ENCODE data around the gene COL13A1. TPM values are rescaled to one million over a fixed set of nuclear protein-coding genes. Genes with fewer than 3 reads are reported as not detected.

The COL13A1 gene
- total RNA-seq, 1 donor from 2014 or later: 2.5 TPM

DNA sequence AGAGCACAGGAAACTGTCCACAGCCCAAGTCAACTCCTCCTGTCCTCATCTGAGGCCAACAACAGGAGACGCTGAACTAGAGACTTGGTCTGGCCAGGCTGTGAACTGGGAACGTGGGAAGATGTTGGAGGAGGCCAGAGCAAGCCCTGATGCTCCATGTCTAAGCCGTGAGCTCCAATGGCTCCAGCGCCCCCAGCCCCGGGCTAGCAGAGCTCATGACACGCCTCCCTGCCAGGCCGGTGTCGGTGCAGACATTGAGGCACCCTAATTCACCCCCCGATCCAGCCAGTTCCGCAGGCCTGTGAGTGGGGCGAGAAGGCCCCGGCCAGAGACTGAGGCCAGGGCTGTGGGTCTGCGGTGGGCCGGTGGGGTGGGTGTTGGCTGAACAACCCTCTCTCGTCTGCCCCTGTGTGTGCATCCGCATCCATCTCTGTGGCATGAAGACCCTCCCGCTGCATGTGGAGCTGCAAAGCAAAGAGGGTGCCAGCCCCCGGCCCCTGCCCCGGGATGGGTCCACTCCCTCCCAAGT, 141.7 kb downstream of the COL13A1 start:
- TF ChIP-seq, protein P1, sequence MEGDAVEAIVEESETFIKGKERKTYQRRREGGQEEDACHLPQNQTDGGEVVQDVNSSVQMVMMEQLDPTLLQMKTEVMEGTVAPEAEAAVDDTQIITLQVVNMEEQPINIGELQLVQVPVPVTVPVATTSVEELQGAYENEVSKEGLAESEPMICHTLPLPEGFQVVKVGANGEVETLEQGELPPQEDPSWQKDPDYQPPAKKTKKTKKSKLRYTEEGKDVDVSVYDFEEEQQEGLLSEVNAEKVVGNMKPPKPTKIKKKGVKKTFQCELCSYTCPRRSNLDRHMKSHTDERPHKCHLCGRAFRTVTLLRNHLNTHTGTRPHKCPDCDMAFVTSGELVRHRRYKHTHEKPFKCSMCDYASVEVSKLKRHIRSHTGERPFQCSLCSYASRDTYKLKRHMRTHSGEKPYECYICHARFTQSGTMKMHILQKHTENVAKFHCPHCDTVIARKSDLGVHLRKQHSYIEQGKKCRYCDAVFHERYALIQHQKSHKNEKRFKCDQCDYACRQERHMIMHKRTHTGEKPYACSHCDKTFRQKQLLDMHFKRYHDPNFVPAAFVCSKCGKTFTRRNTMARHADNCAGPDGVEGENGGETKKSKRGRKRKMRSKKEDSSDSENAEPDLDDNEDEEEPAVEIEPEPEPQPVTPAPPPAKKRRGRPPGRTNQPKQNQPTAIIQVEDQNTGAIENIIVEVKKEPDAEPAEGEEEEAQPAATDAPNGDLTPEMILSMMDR (IDR thresholded peaks at IDR 0.05; ENCODE audit: borderline replicate concordance): no peak
- intact Hi-C loops (cut with micrococcal nuclease): no loop called here
- no peaks in the 10 kb centered on the region for H3K4me1 ChIP-seq
- DNase-seq: no peak
- H3K27ac ChIP-seq (replicated peaks): no peak overlapping the region
- no peaks in the 10 kb centered on the region for H3K27me3 ChIP-seq (ENCODE audit: low read depth)
- H3K9me3 ChIP-seq (replicated peaks): no peaks in the 10 kb centered on the region
- no peaks in the 10 kb centered on the region for H3K36me3 ChIP-seq
- no peak overlapping the region for H3K4me3 ChIP-seq

DNA sequence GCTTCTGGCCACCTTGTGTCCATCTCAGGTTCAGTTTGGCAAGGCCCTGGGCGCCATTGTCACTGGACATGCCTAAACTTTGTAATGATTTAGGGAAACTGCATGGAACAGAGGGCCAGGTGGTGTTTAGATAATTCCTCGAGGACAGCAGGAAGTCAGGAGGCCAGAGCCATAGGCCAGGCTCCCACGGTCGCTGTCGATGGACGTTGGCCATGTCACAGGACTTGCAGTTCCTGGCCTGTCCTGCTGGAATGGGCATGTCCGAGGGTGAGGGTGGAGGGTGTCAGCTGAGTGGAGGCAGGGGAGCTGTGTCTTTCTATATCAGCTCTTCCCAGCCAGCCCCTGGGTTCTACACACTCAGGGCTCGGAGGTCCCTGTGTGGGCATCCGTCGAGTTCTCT, 143.1 kb downstream of the COL13A1 start:
- no peaks in the 10 kb centered on the region for H3K4me1 ChIP-seq
- no peaks in the 10 kb centered on the region for H3K27me3 ChIP-seq (ENCODE audit: low read depth)
- no peak overlapping the region for H3K4me3 ChIP-seq
- no peak overlapping the region for H3K27ac ChIP-seq (replicated peaks)
- intact Hi-C loops (cut with micrococcal nuclease): no loop called here
- TF ChIP-seq, protein P1 (IDR thresholded peaks at IDR 0.05; ENCODE audit: borderline replicate concordance): no peak
- DNase-seq: no peak
- H3K9me3 ChIP-seq (replicated peaks): no peaks in the 10 kb centered on the region
- H3K36me3 ChIP-seq: no peaks in the 10 kb centered on the region

DNA sequence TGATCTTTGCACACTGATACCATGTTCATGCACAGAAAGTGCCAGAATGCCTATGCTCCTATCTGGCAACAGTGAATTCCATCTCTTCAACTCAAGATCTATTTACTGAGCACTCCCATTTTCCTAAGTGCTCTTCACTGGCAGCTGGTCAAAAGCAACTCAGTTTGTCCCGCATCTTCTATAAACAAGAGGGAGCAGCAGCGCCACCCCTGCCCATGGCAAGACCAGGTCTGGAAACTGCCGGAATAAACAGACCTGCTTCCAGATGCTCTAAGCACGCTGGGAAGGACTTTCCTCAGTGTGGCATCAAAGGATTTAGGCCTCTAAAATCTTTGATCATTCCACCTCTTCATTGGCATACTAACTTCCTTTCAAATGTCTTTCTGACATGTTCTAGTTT, 146.6 kb downstream of the COL13A1 start:
- Histone ChIP-seq H3K4me1 (no peaks in the 10 kb centered on the region), H3K4me3 (no peak overlapping the region), H3K27me3 (ENCODE audit: low read depth) (no peaks in the 10 kb centered on the region), H3K27ac (replicated peaks) (no peak overlapping the region), H3K9me3 (replicated peaks) (no peaks in the 10 kb centered on the region), H3K36me3 (no peaks in the 10 kb centered on the region)
- intact Hi-C loops (cut with micrococcal nuclease): no loop called here
- no peak for DNase-seq
- TF ChIP-seq, protein P1 (IDR thresholded peaks at IDR 0.05; ENCODE audit: borderline replicate concordance): no peak

DNA sequence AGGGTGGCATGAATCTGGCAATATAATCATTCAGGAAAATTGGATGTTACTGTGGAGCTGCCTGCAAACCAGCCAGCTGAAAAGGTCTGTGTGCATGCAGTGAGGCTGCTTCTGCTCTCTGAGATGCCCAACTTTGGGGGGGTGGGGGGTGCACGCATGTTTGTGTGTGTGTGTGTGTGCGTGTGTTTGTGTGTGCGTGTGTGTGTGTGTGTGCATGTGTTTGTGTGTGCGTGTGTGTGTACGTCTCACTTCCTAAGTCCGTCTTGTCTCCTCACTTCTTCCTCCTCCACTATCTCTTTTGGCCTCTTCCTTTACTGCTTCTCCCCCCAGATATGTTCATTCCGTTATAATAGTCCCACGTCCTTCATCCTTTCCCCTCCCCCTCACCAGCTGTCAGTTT, 148.1 kb downstream of the COL13A1 start:
- intact Hi-C loops (cut with micrococcal nuclease): no loop called here
- Histone ChIP-seq H3K4me1 (no peaks in the 10 kb centered on the region), H3K27me3 (ENCODE audit: low read depth) (no peaks in the 10 kb centered on the region), H3K27ac (replicated peaks) (no peak overlapping the region), H3K4me3 (no peak overlapping the region), H3K9me3 (replicated peaks) (no peaks in the 10 kb centered on the region), H3K36me3 (no peaks in the 10 kb centered on the region)
- TF ChIP-seq, protein P1 (IDR thresholded peaks at IDR 0.05; ENCODE audit: borderline replicate concordance): no peak
- DNase-seq: no peak

DNA sequence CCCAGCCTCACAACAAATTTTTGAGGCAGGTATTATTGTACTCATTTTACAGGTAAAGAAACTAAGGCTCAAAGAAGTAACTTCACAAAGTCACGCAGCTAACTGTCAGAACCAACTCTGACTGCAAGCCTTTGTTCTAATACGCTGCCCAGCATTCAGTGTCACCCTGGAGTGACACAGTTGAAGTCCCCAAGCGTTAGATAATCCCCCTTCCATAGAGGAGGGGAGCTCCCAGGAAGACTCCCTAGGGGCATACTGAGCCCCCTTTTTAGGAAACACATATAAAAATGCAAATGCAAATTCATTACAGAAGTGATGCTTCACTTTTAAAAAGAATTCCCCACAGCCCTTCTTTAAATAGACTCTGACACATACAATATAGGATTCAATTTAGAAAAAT, 150.0 kb downstream of the COL13A1 start:
- Histone ChIP-seq H3K4me3 (no peak overlapping the region), H3K9me3 (replicated peaks) (no peaks in the 10 kb centered on the region), H3K27ac (replicated peaks) (no peak overlapping the region), H3K36me3 (no peaks in the 10 kb centered on the region), H3K27me3 (ENCODE audit: low read depth) (no peaks in the 10 kb centered on the region), H3K4me1 (no peaks in the 10 kb centered on the region)
- TF ChIP-seq, protein P1 (IDR thresholded peaks at IDR 0.05; ENCODE audit: borderline replicate concordance): no peak
- DNase-seq: no peak
- intact Hi-C loops (cut with micrococcal nuclease): no loop called here
